ENCODE results near the gene THSD8. TPM values are rescaled to one million over a fixed set of nuclear protein-coding genes. Genes with fewer than 3 reads are reported as not detected.
"Not testable (repeated sequence)": the region's sequence is repeated elsewhere in the genome, so short reads cannot be mapped to it uniquely, and the experiment has no call there.

The THSD8 gene
- total and polyA plus RNA-seq, 2 experiments from 2014 or later = 15.0 TPM; not detected in 1

DNA sequence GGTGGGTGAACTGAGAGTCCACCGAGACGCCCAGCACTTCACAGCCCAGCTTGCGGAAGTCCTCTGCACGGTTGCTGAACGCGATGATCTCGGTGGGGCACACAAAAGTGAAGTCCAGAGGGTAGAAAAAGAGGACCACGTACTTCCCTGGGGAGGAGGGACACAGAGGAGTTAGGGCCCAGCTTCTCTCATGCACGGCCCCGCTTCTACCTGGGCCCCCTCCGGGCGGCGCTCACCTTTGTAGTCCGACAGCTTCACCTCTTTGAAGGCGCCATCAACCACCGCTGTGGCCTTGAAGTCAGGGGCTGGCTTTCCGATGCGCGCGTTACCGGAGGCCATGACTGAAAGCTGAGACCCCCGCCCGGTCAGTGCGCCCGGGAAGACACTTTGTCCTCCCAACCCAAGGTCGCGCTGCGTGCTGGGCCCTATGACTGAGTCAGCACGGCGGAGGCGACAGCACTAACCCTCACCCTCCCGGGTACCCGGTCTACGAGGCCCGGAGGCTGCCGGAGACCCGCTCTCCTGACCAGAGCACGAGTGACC is 875 bp upstream of the THSD8 start:
- peaks cover 10% of the 10 kb centered on the region for H3K36me3 ChIP-seq
- DNase-seq (ENCODE audit: low read depth in 1 of 2, low spot score in 1 of 2) = peak in 1 of 2 donors; percentile 60
- TF ChIP-seq, protein P1, sequence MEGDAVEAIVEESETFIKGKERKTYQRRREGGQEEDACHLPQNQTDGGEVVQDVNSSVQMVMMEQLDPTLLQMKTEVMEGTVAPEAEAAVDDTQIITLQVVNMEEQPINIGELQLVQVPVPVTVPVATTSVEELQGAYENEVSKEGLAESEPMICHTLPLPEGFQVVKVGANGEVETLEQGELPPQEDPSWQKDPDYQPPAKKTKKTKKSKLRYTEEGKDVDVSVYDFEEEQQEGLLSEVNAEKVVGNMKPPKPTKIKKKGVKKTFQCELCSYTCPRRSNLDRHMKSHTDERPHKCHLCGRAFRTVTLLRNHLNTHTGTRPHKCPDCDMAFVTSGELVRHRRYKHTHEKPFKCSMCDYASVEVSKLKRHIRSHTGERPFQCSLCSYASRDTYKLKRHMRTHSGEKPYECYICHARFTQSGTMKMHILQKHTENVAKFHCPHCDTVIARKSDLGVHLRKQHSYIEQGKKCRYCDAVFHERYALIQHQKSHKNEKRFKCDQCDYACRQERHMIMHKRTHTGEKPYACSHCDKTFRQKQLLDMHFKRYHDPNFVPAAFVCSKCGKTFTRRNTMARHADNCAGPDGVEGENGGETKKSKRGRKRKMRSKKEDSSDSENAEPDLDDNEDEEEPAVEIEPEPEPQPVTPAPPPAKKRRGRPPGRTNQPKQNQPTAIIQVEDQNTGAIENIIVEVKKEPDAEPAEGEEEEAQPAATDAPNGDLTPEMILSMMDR (IDR thresholded peaks at IDR 0.05; ENCODE audit: low read depth, low read length) = no peak
- H3K4me3 ChIP-seq = peak overlapping the region; percentile 73
- H3K27ac ChIP-seq = peak overlapping the region; percentile 67
- peaks cover 3% of the 10 kb centered on the region for H3K4me1 ChIP-seq (ENCODE audit: low read depth)
- H3K27me3 ChIP-seq = no peaks in the 10 kb centered on the region
- no peaks in the 10 kb centered on the region for H3K9me3 ChIP-seq (ENCODE audit: low read depth)

DNA sequence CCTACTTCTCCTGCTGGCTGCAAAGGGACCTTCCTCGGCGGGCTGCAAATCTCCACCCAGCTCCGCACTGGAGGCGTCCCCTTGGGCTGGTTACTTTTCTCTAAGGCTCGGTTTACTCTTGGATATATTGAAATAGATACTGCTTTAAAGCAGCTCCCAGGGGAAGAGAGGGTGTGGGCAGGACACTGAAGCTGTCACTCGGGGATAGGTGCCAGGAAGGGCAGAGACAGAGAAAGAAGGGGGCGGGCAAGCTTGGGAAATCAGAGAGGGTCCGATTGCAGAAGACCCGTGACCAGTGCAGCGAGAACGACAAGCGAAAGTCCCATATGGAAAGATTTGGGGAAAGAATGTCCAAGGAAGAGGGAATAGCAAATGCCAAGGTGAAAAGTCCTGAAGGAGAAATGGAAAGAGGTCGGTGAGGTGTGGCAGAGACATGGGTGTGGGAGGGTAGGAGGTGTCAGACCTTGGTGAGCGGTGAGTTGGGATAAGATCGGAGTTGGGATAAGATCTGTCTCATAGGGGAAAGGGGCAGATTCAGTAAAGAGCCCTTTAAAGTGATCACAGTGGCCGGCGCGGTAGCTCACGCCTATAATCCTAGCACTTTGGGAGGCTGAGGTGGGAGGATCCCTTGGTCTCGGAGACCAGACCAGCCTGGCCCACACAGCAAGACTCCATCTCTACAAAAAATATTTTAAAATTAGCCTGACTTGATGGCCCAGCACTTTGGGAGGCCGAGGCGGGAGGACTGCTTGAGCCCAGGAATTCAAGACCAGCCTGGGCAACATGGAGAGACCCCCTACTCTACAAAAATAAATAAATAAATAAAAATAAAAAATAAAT is 618 bp downstream of the THSD8 start:
- DNase-seq (ENCODE audit: low read depth in 1 of 2, low spot score in 1 of 2) = peak in 1 of 2 donors; percentile 21
- Histone ChIP-seq H3K4me3 (peak overlapping the region; percentile 73), H3K36me3 (peaks cover 10% of the 10 kb centered on the region), H3K27me3 (no peaks in the 10 kb centered on the region), H3K9me3 (ENCODE audit: low read depth) (no peaks in the 10 kb centered on the region), H3K4me1 (ENCODE audit: low read depth) (peaks cover 6% of the 10 kb centered on the region), H3K27ac (no peak overlapping the region)
- TF ChIP-seq, protein P1 (IDR thresholded peaks at IDR 0.05; ENCODE audit: low read depth, low read length) = no peak

DNA sequence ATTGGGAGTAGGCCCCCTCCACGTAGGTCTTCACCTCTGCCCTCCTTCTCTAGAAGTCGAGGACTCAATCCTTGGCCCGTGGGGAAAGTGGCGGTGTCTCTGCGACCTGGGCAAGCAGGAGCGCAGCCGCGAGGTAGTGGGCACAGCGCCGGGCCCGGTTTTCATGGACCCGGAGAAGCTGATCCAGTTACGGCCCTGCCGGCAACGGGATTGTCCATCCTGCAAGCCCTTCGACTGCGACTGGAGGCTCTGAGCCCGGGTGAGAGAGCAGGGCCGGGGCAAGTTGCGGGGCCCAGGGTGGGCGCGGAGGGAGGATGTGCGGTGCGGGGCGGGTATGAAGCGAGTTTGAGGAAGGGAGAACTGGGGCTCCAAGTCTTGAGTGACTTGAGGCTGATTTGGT is 2.2 kb downstream of the THSD8 start:
- Histone ChIP-seq H3K4me1 (ENCODE audit: low read depth) (peaks cover 6% of the 10 kb centered on the region), H3K4me3 (no peak overlapping the region), H3K27ac (no peak overlapping the region), H3K27me3 (no peaks in the 10 kb centered on the region), H3K9me3 (ENCODE audit: low read depth) (no peaks in the 10 kb centered on the region), H3K36me3 (peaks cover 10% of the 10 kb centered on the region)
- TF ChIP-seq, protein P1 (IDR thresholded peaks at IDR 0.05; ENCODE audit: low read depth, low read length) = no peak
- DNase-seq (ENCODE audit: low read depth in 1 of 2, low spot score in 1 of 2) = no peak

DNA sequence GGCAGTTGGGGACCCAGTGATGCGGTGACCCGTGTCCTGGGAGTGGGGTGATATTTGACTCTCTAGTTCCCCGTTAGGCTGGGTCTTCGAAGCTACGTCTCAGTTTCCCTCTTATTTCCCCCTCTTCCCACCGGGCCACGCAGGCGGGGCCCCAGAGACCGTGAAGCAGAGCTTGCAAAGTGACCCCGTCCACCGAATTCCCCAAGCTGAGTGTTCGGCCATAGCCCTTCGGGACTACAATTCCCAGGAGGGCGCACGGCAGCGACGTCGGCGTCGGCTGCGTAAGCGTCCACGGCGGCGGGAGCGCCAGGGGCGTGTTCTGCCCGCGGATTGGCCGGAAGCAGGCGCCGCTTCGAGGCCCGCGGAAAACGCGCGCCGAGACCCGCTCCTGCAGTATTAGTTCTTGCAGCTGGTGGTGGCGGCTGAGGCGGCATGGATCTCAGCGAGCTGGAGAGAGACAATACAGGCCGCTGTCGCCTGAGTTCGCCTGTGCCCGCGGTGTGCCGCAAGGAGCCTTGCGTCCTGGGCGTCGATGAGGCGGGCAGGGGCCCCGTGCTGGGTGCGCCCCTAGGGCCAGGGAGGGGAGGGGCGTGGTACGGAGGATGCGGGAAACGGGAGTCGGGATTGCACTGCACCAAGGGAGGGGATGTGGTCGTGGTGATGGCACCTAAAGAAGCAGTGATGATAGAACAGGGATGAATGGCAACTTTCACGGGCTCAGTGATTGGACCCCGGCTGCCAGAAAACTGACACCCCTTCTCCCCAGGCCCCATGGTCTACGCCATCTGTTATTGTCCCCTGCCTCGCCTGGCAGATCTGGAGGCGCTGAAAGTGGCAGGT is 4.6 kb downstream of the THSD8 start, which contains the start of gene RNASEH2A:
TSS of gene RNASEH2A (plus strand) at position 343 of the 840 bp plus-strand sequence. CDS start at position 433, 90 bp downstream.
- Histone ChIP-seq H3K9me3 (ENCODE audit: low read depth) (no peaks in the 10 kb centered on the region), H3K27ac (peak within 1 kb of the TSS; percentile 31), H3K27me3 (no peaks in the 10 kb centered on the region), H3K36me3 (no peaks in the 10 kb centered on the region), H3K4me1 (ENCODE audit: low read depth) (peaks cover 3% of the 10 kb centered on the region), H3K4me3 (peak within 1 kb of the TSS; percentile 49)
- TF ChIP-seq, protein P1 (IDR thresholded peaks at IDR 0.05; ENCODE audit: low read depth, low read length) = no peak
- peak; percentile 94 to 95 for DNase-seq (ENCODE audit: low read depth in 1 of 2, low spot score in 1 of 2)

DNA sequence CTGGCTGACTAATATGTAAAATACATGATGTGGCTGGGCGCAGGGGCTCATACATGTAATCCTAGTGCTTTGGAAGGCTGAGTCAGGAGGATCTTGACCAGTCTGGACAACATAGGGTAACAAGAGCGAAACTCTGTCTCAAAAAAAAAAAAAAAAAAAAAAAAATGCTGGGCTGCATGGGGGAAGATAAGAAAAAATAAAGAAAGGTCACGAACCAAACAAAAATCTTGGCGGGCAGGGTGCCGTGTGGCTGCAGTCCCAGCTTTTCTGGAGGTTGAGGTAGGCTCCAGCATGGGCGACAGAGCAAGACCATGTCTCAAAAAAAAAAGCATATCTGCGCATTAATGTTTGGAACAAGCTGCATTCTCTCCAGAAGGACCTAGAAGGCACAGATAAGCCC is 13.2 kb downstream of the THSD8 start:
- Histone ChIP-seq H3K4me3 (no peak overlapping the region), H3K27me3 (no peaks in the 10 kb centered on the region), H3K9me3 (ENCODE audit: low read depth) (no peaks in the 10 kb centered on the region), H3K36me3 (peaks cover 3% of the 10 kb centered on the region), H3K27ac (no peak overlapping the region), H3K4me1 (ENCODE audit: low read depth) (no peaks in the 10 kb centered on the region)
- TF ChIP-seq, protein P1 (IDR thresholded peaks at IDR 0.05; ENCODE audit: low read depth, low read length) = no peak
- no peak for DNase-seq (ENCODE audit: low read depth in 1 of 2, low spot score in 1 of 2)

DNA sequence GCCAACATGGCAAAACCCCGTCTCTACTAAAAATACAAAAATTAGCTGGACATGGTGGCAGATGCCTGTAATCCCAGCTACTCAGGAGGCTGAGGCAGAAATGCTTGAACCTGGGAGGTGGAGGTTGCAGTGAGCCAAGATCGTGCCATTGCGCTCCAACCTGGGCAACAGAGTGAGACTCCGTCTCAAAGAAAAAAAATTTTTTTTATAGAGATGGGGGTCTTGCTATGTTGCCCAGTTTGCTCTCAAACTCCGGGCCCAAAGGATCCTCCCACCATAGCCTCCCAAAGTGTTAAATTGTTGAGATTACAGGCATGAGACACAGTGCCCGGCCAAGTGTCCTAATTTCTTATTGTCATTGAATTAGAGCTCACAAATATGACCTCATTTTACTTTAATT is 15.3 kb downstream of the THSD8 start:
- not testable (repeated sequence) for H3K9me3 ChIP-seq (ENCODE audit: low read depth)

DNA sequence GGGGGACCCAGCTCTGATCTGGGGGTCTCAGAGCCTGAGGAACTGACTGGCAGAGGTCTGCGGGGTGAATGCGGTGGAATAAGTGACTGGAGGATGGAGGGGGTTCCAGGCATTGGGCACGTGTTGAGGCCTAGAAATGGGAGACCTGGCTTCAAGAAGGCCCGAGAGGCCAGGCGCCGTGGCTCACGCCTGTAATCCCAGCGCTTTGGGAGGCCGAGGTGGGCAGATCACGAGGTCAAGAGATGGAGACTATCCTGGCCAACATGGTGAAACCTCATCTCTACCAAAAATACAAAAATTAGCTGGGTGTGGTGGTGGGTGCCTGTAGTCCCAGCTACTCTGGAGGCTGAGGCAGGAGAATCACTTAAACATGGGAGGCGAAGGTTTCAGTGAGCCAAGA is 15.9 kb downstream of the THSD8 start:
- not testable (repeated sequence) for H3K4me3 ChIP-seq; H3K36me3 ChIP-seq; H3K27ac ChIP-seq; DNase-seq (ENCODE audit: low read depth in 1 of 2, low spot score in 1 of 2); H3K27me3 ChIP-seq; H3K4me1 ChIP-seq (ENCODE audit: low read depth); H3K9me3 ChIP-seq (ENCODE audit: low read depth)

More for the DNA sequence above, 15.3 kb downstream of the THSD8 start:
- not testable (repeated sequence) for DNase-seq (ENCODE audit: low read depth in 1 of 2, low spot score in 1 of 2); H3K4me1 ChIP-seq (ENCODE audit: low read depth); H3K36me3 ChIP-seq; H3K27me3 ChIP-seq; H3K27ac ChIP-seq; H3K4me3 ChIP-seq

All from cardiac muscle cell (in vitro differentiated cells and primary cell).